Ascending aorta (tissue), 2 donors: ENCODE data around the gene PTPN3. TPM values are rescaled to one million over a fixed set of nuclear protein-coding genes. Genes with fewer than 3 reads are reported as not detected.

Source experiments
- DNase-seq, 2 donors: peaks; one replicate each; pipeline ENCODE4 v3.0.0-alpha.2; 2019; ENCODE audit warnings: low spot score in 2 of 2
- H3K27ac ChIP-seq, 2 donors: fragments of 200-600 bp; sonication (generic); one replicate each; pipeline ENCODE4 v1.5.1; 2016 to 2017; ENCODE audit warnings: mild to moderate bottlenecking in 1 of 2
- H3K27me3 ChIP-seq: fragments of 200-600 bp; sonication (generic); one replicate; pipeline ENCODE4 v1.5.1; 2017
- H3K36me3 ChIP-seq, 2 donors: fragments of 200-600 bp; sonication (generic); one replicate each; pipeline ENCODE4 v1.5.1; 2016
- H3K4me1 ChIP-seq, 2 donors: fragments of 200-600 bp; sonication (generic); one replicate each; pipeline ENCODE4 v1.5.1; 2016 to 2017; ENCODE audit warnings: mild to moderate bottlenecking in 1 of 2
- H3K4me3 ChIP-seq, 2 donors: fragments of 200-600 bp; sonication (generic); one replicate each; pipeline ENCODE4 v1.5.1; 2016 to 2017; ENCODE audit warnings: mild to moderate bottlenecking in 1 of 2
- H3K9me3 ChIP-seq, 2 donors: fragments of 200-600 bp; sonication (generic); one replicate each; pipeline ENCODE4 v1.5.1; 2016
- intact Hi-C: fragments of 100-400 bp; cut with DNase I; formaldehyde crosslinking; loops from one replicate; pipeline ENCODE4 v1.15.1; 2023
- total RNA-seq: library from RNA; depleted of rRNA; stranded (reverse); fragments of >200 nt; gene quantifications from one replicate; pipeline ENCODE4 v1.1.0, GENCODE V29; 2016
- TF ChIP-seq, protein P1 (sequence below), 3 experiments: fragments of 200-600 bp in 2 of 3; fragments of 450-650 bp in 1 of 3; sonication (generic) in 2 of 3; IDR thresholded peaks; one replicate each; pipeline ENCODE4 v1.5.1; 2016 to 2019; ENCODE audit warnings: antibody characterized with exemption in 3 of 3, mild to moderate bottlenecking in 1 of 3, moderate library complexity in 1 of 3

The PTPN3 gene
- total RNA-seq, 1 donor from 2014 or later: 4.3 TPM

DNA sequence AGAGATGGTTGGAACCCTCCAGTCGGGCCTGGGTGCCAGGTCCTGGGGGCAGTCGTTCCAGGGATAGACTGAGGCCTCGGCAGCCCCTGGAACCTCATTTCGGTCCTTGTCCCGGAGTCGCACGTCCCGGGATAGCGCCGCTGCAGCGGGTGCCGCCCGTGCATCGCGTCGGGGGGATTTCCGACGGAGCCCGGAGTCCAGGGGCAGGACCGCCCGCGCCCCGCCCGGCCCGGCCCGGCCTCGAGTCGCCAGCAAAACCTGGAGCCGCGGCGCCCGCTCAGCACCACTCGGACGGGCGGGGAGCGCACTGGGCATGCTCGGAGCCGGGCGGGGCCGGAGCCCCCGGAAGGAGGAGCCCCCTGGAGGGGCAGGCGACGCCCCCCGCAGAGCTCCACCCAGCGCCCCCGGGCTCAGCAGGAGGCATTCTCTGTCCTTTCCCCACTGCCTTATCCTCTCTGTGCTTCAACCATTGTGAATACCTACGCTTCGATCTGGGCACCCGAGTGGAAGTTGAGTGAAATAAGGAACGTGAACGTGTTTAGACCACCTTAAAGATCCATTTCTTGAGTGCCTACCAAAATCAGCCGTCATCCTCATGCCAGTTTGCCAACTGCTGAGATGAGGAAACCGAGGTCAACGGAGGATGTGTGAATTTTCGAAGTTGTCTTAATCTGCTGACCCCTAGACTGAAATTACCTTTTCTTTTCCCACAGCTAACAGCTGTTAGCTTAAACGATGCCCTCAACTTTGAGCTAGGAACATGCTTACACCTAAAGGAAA, 1.7 kb upstream of the PTPN3 start:
- intact Hi-C loops: no loop called here
- peaks cover 0 to 19% of the 10 kb centered on the region in 2 donors for H3K4me1 ChIP-seq
- DNase-seq: peak in 1 of 2 donors; percentile 82
- TF ChIP-seq, protein P1, sequence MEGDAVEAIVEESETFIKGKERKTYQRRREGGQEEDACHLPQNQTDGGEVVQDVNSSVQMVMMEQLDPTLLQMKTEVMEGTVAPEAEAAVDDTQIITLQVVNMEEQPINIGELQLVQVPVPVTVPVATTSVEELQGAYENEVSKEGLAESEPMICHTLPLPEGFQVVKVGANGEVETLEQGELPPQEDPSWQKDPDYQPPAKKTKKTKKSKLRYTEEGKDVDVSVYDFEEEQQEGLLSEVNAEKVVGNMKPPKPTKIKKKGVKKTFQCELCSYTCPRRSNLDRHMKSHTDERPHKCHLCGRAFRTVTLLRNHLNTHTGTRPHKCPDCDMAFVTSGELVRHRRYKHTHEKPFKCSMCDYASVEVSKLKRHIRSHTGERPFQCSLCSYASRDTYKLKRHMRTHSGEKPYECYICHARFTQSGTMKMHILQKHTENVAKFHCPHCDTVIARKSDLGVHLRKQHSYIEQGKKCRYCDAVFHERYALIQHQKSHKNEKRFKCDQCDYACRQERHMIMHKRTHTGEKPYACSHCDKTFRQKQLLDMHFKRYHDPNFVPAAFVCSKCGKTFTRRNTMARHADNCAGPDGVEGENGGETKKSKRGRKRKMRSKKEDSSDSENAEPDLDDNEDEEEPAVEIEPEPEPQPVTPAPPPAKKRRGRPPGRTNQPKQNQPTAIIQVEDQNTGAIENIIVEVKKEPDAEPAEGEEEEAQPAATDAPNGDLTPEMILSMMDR (IDR thresholded peaks at IDR 0.05): no peak
- no peaks in the 10 kb centered on the region for H3K27me3 ChIP-seq
- peak overlapping the region; percentile 55 to 66 for H3K27ac ChIP-seq
- no peaks in the 10 kb centered on the region for H3K9me3 ChIP-seq
- H3K36me3 ChIP-seq: no peaks in the 10 kb centered on the region
- peak overlapping the region; percentile 42 to 84 for H3K4me3 ChIP-seq

DNA sequence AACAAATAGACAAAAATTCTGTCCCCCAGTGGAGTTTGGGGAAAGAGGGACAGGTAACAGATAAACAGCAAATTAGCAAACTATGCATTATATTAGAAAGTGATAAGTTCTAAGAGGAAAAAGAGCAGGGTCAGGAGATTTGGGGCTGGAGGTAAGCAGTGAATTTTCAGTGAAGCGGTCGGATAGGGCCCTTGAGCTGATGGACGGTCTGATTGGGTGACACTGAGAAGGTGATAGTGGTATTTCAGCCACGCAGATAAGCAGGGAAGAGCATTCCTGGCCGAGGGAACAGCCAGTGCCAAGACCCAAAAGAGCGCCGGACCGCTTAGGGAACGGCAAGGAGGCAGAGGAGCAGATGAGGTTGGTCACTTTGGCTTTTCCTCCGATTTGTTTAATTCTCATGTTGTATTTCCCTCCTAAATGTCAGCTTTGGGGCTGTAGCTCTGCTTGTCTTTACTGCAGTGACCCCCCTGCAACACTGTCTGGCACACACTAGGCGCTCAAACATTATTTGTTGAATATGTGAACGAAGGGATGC, 1.1 kb upstream of the PTPN3 start:
- Histone ChIP-seq H3K27ac (peak overlapping the region; percentile 55 to 66), H3K4me3 (peak overlapping the region; percentile 42 to 84), H3K36me3 (no peaks in the 10 kb centered on the region), H3K4me1 (peaks cover 0 to 19% of the 10 kb centered on the region in 2 donors), H3K27me3 (no peaks in the 10 kb centered on the region), H3K9me3 (no peaks in the 10 kb centered on the region)
- TF ChIP-seq, protein P1 (IDR thresholded peaks at IDR 0.05): no peak
- intact Hi-C loops: no loop called here
- no peak for DNase-seq

DNA sequence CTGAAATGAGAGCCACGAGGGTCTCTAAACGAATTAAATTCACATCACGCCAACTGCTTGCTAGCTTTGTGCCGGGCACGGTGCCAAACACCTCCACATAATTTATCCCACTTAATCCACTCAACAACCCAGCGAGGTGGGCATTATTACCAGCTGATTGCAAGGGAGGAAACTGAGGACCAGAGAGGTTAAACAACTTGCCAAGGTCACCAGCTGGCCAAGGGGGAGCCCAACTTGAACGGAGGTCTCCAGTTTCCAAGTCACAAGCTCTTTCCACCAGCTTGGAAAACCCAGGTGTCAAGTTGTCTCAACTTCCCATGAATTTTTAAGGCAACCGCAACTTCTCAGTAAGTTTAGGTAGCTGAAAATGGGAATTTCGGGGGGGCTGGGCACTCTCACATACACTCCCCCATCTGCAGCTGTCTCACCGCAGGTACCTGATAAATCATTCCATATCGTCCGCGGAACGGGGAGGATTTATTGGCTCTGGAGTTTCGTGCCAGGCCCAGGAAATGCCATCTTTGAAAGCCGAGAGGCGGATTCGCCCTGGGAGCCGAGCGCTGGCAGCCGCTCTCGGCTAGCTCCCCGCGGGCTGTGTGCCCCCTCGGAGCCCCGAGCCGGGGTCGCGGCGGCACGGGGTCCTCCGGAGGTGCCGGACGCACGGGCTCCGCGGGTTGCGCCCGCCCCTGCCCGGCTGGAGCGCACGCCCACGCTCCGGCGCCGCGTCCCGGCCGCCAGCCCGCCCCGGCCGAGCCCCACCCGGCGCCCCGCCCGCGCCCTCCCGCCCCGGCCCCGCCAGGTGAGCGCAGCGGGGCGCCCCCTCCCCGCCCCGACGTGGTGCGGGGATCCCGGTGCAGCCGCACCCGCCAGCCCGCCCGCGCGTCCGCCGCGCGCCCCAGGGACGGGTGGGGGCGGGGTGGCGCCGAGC, 617 bp downstream of the PTPN3 start:
- H3K4me1 ChIP-seq: peaks cover 0 to 22% of the 10 kb centered on the region in 2 donors
- H3K27me3 ChIP-seq: no peaks in the 10 kb centered on the region
- TF ChIP-seq, protein P1 (IDR thresholded peaks at IDR 0.05): no peak
- H3K4me3 ChIP-seq: peak overlapping the region; percentile 76 to 84
- no peaks in the 10 kb centered on the region for H3K9me3 ChIP-seq
- peak overlapping the region; percentile 45 to 55 for H3K27ac ChIP-seq
- intact Hi-C loops: loop anchor here (2.0 kb wide), 1 partner anchor 15 kb away; no protein-coding TSS in a partner anchor
- no peak for DNase-seq
- no peaks in the 10 kb centered on the region for H3K36me3 ChIP-seq

DNA sequence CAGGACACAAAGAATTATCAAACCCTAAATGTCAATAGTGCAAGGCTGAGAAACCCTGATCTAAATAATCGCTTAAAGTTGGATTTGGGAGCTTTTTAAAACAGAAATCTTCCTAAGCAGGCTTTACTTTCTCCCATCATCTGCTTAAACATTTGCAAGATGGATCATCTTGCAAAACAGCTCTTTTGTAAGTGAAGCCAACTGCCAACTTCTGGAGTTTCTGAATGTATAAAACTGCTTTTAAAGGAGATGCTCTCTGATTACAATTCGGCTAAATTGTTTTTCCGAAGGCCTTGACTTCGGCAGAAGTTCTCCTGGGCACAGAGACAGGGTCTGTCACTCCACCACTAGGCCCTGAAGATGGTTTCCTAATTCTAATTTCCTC, 1.3 kb downstream of the PTPN3 start:
- Histone ChIP-seq H3K27me3 (no peaks in the 10 kb centered on the region), H3K9me3 (no peaks in the 10 kb centered on the region), H3K4me1 (peaks cover 0 to 22% of the 10 kb centered on the region in 2 donors), H3K4me3 (peak overlapping the region; percentile 76 to 84), H3K27ac (peak overlapping the region in 1 of 2 donors; percentile 50), H3K36me3 (no peaks in the 10 kb centered on the region)
- intact Hi-C loops: loop anchor here (2.0 kb wide), 1 partner anchor 14 kb away; no protein-coding TSS in a partner anchor
- TF ChIP-seq, protein P1 (IDR thresholded peaks at IDR 0.05): no peak
- no peak for DNase-seq

DNA sequence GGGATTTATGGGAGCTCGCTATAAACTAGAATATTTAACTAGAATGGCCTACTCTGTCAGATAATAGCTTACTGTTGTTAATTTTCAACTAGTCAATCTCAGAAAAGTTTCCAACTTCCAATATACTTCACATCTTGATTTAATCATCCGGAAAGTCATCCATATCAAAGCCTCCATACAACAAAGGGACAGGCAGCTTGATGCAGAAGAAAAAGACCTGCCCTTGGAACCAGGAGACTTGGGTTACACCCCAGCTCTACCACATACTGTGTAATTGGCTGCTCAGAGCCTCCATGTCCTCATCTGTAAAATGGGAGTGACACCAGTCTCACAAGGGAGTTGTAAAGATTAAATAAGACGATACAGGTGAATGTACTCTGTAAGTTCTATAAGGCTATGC, 1.9 kb downstream of the PTPN3 start:
- Histone ChIP-seq H3K27ac (no peak overlapping the region), H3K36me3 (no peaks in the 10 kb centered on the region), H3K9me3 (no peaks in the 10 kb centered on the region), H3K4me3 (peak overlapping the region in 1 of 2 donors; percentile 84), H3K27me3 (no peaks in the 10 kb centered on the region), H3K4me1 (peaks cover 0 to 22% of the 10 kb centered on the region in 2 donors)
- intact Hi-C loops: loop anchor here (2.0 kb wide), 1 partner anchor 13 kb away; no protein-coding TSS in a partner anchor
- no peak for DNase-seq
- TF ChIP-seq, protein P1 (IDR thresholded peaks at IDR 0.05): no peak
